GM12864 (cell line): ENCODE data around the gene ZNF512.

ENCODE experiments used
- DNase-seq: peaks from one replicate; pipeline ENCODE4 v3.0.0-alpha.2; 2011; ENCODE audit warnings: low read depth
- H3K4me3 ChIP-seq: 2 replicates; pipeline ENCODE4 v1.5.1; 2011; ENCODE audit warnings: mild to moderate bottlenecking, low read depth, low read length, control low read depth
- CTCF ChIP-seq: IDR thresholded peaks from 2 replicates; pipeline ENCODE4 v1.5.1; 2011; ENCODE audit warnings: low read depth, mild to moderate bottlenecking, moderate library complexity, low read length, control low read depth, inconsistent platforms; ENCODE audit errors: missing control alignments

The ZNF512 gene

GRCh38 chr2:27640722-27641245, 57.9 kb downstream of the ZNF512 start:
- no peak overlapping the region for H3K4me3 ChIP-seq
- TF ChIP-seq CTCF, result no peak
- DNase-seq, result no peak

- no peak for DNase-seq
- H3K4me3 ChIP-seq, result no peak overlapping the region
- no peak for TF ChIP-seq CTCF
Measured at GRCh38 chr2:27645197-27645596, 62.4 kb downstream of the ZNF512 start.

GRCh38 chr2:27647289-27647688, 64.4 kb downstream of the ZNF512 start:
- no peak overlapping the region for H3K4me3 ChIP-seq
- DNase-seq, result no peak
- no peak for TF ChIP-seq CTCF

GRCh38 chr2:27647737-27648136, 64.9 kb downstream of the ZNF512 start:
- H3K4me3 ChIP-seq, result no peak overlapping the region
- no peak for DNase-seq
- TF ChIP-seq CTCF, result no peak

GRCh38 chr2:27651056-27651455, 68.2 kb downstream of the ZNF512 start:
- no peak overlapping the region for H3K4me3 ChIP-seq
- no peak for DNase-seq
- TF ChIP-seq CTCF, result no peak

GRCh38 chr2:27652341-27652740, 69.5 kb downstream of the ZNF512 start:
- TF ChIP-seq CTCF, result no peak
- DNase-seq, result no peak
- H3K4me3 ChIP-seq, result no peak overlapping the region

GRCh38 chr2:27652790-27653189, 69.9 kb downstream of the ZNF512 start:
- no peak overlapping the region for H3K4me3 ChIP-seq
- no peak for DNase-seq
- TF ChIP-seq CTCF, result no peak
